ENCODE measurements around the gene VEGFA.

DNA sequence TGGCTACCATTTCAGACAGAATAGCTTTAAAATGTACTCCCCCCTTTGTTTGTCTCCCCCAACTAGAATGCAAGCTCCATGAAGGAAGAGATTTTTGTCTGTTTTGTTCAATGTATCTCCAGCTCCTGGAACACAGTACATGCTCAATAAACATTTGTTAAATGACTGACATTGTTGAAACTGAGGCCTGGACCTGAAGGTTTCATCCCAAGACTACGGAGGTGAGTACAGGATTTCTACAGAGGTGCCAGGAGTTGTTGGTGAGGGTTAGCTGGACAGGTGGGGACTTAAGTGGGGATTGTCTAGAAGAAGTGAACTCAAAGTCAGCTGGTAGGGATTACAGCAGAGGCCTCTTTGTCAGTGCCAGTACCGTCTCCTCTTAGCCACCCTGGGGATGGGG is 19.4 kb downstream of the VEGFA start:
- TF ChIP-seq, protein P1, sequence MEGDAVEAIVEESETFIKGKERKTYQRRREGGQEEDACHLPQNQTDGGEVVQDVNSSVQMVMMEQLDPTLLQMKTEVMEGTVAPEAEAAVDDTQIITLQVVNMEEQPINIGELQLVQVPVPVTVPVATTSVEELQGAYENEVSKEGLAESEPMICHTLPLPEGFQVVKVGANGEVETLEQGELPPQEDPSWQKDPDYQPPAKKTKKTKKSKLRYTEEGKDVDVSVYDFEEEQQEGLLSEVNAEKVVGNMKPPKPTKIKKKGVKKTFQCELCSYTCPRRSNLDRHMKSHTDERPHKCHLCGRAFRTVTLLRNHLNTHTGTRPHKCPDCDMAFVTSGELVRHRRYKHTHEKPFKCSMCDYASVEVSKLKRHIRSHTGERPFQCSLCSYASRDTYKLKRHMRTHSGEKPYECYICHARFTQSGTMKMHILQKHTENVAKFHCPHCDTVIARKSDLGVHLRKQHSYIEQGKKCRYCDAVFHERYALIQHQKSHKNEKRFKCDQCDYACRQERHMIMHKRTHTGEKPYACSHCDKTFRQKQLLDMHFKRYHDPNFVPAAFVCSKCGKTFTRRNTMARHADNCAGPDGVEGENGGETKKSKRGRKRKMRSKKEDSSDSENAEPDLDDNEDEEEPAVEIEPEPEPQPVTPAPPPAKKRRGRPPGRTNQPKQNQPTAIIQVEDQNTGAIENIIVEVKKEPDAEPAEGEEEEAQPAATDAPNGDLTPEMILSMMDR (conservative IDR thresholded peaks at IDR 0.05), result no peak
- no peak for TF ChIP-seq EZH2 (IDR thresholded peaks at IDR 0.05; ENCODE audit: low read depth)

All from PC-9 (cell line).